BE2C (cell line): ENCODE results near the gene HTT-AS.

Source experiments
- DNase-seq: peaks from one replicate; pipeline ENCODE4 v3.0.0-alpha.2; 2020
- H3K27me3 ChIP-seq: fragments of 250-450 bp; sonication (Bioruptor Pico); 2 replicates; pipeline ENCODE4 v1.5.1; 2020; ENCODE audit warnings: mild to moderate bottlenecking
- H3K36me3 ChIP-seq: fragments of 250-450 bp; sonication (Bioruptor Pico); 2 replicates; pipeline ENCODE4 v1.5.1; 2020; ENCODE audit warnings: mild to moderate bottlenecking
- H3K4me1 ChIP-seq: fragments of 250-450 bp; sonication (Bioruptor Pico); 2 replicates; pipeline ENCODE4 v1.5.1; 2020
- H3K4me3 ChIP-seq: 2 replicates; pipeline ENCODE4 v1.5.1; 2011; ENCODE audit warnings: low read depth, low read length
- H3K9me3 ChIP-seq: fragments of 250-450 bp; sonication (Bioruptor Pico); 2 replicates; pipeline ENCODE4 v1.5.1; 2020
- CTCF ChIP-seq: IDR thresholded peaks from 2 replicates; pipeline ENCODE4 v1.5.1; 2012; ENCODE audit warnings: mild to moderate bottlenecking, low read depth, low read length

Gene HTT-AS

GRCh38 chr4:3112201-3112600 lies 37.9 kb upstream of the HTT-AS start:
- Histone ChIP-seq H3K9me3 (no peaks in the 10 kb centered on the region), H3K4me1 (no peaks in the 10 kb centered on the region; the same call in 1 of the 2 replicates), H3K4me3 (no peak overlapping the region), H3K36me3 (peaks cover 39% of the 10 kb centered on the region), H3K27me3 (no peaks in the 10 kb centered on the region)
- DNase-seq, result no peak
- no peak for TF ChIP-seq CTCF

- no peak for TF ChIP-seq CTCF
- no peaks in the 10 kb centered on the region for H3K9me3 ChIP-seq
- peaks cover 5% of the 10 kb centered on the region for H3K4me1 ChIP-seq
- DNase-seq, result no peak
- H3K4me3 ChIP-seq, result no peak overlapping the region
- peaks cover 38% of the 10 kb centered on the region for H3K36me3 ChIP-seq
- no peaks in the 10 kb centered on the region for H3K27me3 ChIP-seq
Observed at GRCh38 chr4:3111461-3111860, 37.1 kb upstream of the HTT-AS start.

- no peaks in the 10 kb centered on the region for H3K9me3 ChIP-seq
- no peak overlapping the region for H3K4me3 ChIP-seq
- no peak for DNase-seq
- H3K36me3 ChIP-seq, result peaks cover 44% of the 10 kb centered on the region
- H3K27me3 ChIP-seq, result no peaks in the 10 kb centered on the region
- peaks cover 5% of the 10 kb centered on the region for H3K4me1 ChIP-seq
- TF ChIP-seq CTCF, result no peak
Observed at GRCh38 chr4:3108211-3108610, 33.9 kb upstream of the HTT-AS start.

GRCh38 chr4:3107691-3108121 lies 33.4 kb upstream of the HTT-AS start:
- DNase-seq, result no peak
- H3K4me1 ChIP-seq, result peaks cover 5% of the 10 kb centered on the region
- peaks cover 44% of the 10 kb centered on the region for H3K36me3 ChIP-seq
- H3K9me3 ChIP-seq, result no peaks in the 10 kb centered on the region
- H3K27me3 ChIP-seq, result no peaks in the 10 kb centered on the region
- TF ChIP-seq CTCF, result no peak
- H3K4me3 ChIP-seq, result no peak overlapping the region

- peaks cover 5% of the 10 kb centered on the region for H3K4me1 ChIP-seq
- no peaks in the 10 kb centered on the region for H3K9me3 ChIP-seq
- TF ChIP-seq CTCF, result no peak
- no peaks in the 10 kb centered on the region for H3K27me3 ChIP-seq
- DNase-seq, result no peak
- peaks cover 44% of the 10 kb centered on the region for H3K36me3 ChIP-seq
- H3K4me3 ChIP-seq, result no peak overlapping the region
Observed at GRCh38 chr4:3107271-3107670, 32.9 kb upstream of the HTT-AS start.

GRCh38 chr4:3106339-3107186 lies 32.2 kb upstream of the HTT-AS start:
- H3K9me3 ChIP-seq, result no peaks in the 10 kb centered on the region
- H3K4me1 ChIP-seq, result peaks cover 5% of the 10 kb centered on the region
- H3K4me3 ChIP-seq, result no peak overlapping the region
- peak; percentile 98 for TF ChIP-seq CTCF
- peaks cover 42% of the 10 kb centered on the region for H3K36me3 ChIP-seq
- DNase-seq, result peak; percentile 84
- no peaks in the 10 kb centered on the region for H3K27me3 ChIP-seq
